K562 (cell line): ENCODE measurements around the gene KCTD21. TPM values are rescaled to one million over a fixed set of nuclear protein-coding genes. Genes with fewer than 3 reads are reported as not detected.

Experiments
- ATF1 ChIP-seq, 2 experiments: fragments of 450-650 bp in 1 of 2; IDR thresholded peaks; 2 replicates each; pipeline ENCODE4 v1.6.1; 2016; ENCODE audit warnings: missing compliant biosample characterization in 1 of 2, missing genetic modification characterization in 1 of 2
- CREB1 ChIP-seq, 2 experiments: sonication (generic) in 1 of 2; formaldehyde crosslinking in 1 of 2; IDR thresholded peaks; 2 replicates each; pipeline versions ENCODE4 v1.6.1 to v1.8.0; 2012 to 2022; ENCODE audit warnings: inconsistent platforms in 1 of 2, mild to moderate bottlenecking in 1 of 2, missing genetic modification reagents in 1 of 2, moderate library complexity in 1 of 2
- EHMT2 ChIP-seq: fragments of 450-650 bp; IDR thresholded peaks from 2 replicates; pipeline ENCODE4 v1.6.1; 2018; ENCODE audit warnings: antibody characterized with exemption
- ELF2 ChIP-seq: fragments of 250-450 bp; sonication (Bioruptor Pico); IDR thresholded peaks from 2 replicates; pipeline ENCODE4 v1.5.0; 2021; ENCODE audit warnings: mild to moderate bottlenecking
- EZH2 ChIP-seq: IDR thresholded peaks from 2 replicates; pipeline ENCODE4 v1.6.1; 2012; ENCODE audit warnings: low read depth, mild to moderate bottlenecking, inconsistent platforms, low read length, borderline replicate concordance
- HDAC8 ChIP-seq: fragments of 450-650 bp; IDR thresholded peaks from 2 replicates; pipeline ENCODE4 v1.6.1; 2016; ENCODE audit warnings: mild to moderate bottlenecking, missing genetic modification characterization, moderate library complexity, missing compliant biosample characterization
- HLTF ChIP-seq: fragments of 450-650 bp; IDR thresholded peaks from 2 replicates; pipeline ENCODE4 v1.6.1; 2016
- MTF1 ChIP-seq: fragments of 250-450 bp; sonication (Bioruptor Pico); IDR thresholded peaks from 2 replicates; pipeline ENCODE4 v1.9.0; 2021; ENCODE audit warnings: moderate library complexity, mild to moderate bottlenecking, inconsistent platforms, borderline replicate concordance
- NELFE ChIP-seq: IDR thresholded peaks from 2 replicates; pipeline ENCODE4 v1.6.1; 2011; ENCODE audit warnings: mild to moderate bottlenecking; ENCODE audit not compliant: insufficient read depth, insufficient read length
- NFRKB ChIP-seq: fragments of 450-650 bp; IDR thresholded peaks from 2 replicates; pipeline ENCODE4 v1.6.1; 2016; ENCODE audit warnings: low read depth
- SP1 ChIP-seq: sonication (generic); formaldehyde crosslinking; IDR thresholded peaks from 2 replicates; pipeline ENCODE4 v1.8.1; 2022; ENCODE audit warnings: mild to moderate bottlenecking, missing genetic modification reagents
- TAF9B ChIP-seq: fragments of 450-650 bp; IDR thresholded peaks from 2 replicates; pipeline ENCODE4 v1.6.1; 2018; ENCODE audit warnings: mild to moderate bottlenecking; ENCODE audit not compliant: partially characterized antibody
- XRCC3 ChIP-seq: fragments of 450-650 bp; IDR thresholded peaks from 2 replicates; pipeline ENCODE4 v1.6.1; 2017; ENCODE audit warnings: mild to moderate bottlenecking, moderate library complexity
- ZBTB1 ChIP-seq: sonication (generic); formaldehyde crosslinking; IDR thresholded peaks from 2 replicates; pipeline ENCODE4 v1.8.1; 2023; ENCODE audit warnings: missing genetic modification reagents, low read depth, mild to moderate bottlenecking, borderline replicate concordance
- ZFX ChIP-seq: sonication (generic); formaldehyde crosslinking; IDR thresholded peaks from 2 replicates; pipeline ENCODE4 v1.8.0; 2022; ENCODE audit warnings: mild to moderate bottlenecking, missing genetic modification reagents, moderate library complexity
- ZNF217 ChIP-seq: sonication (generic); formaldehyde crosslinking; IDR thresholded peaks from 2 replicates; pipeline ENCODE4 v1.8.0; 2022; ENCODE audit warnings: mild to moderate bottlenecking, missing genetic modification reagents
- ZNF311 ChIP-seq: fragments of 250-450 bp; sonication (Bioruptor Pico); IDR thresholded peaks from 2 replicates; pipeline ENCODE4 v1.4.0; 2020; ENCODE audit warnings: mild to moderate bottlenecking, moderate library complexity
- ZNF76 ChIP-seq: fragments of 250-450 bp; sonication (Bioruptor Pico); IDR thresholded peaks from 2 replicates; pipeline ENCODE4 v1.4.0; 2020; ENCODE audit warnings: mild to moderate bottlenecking, moderate library complexity, borderline replicate concordance
- ZNF766 ChIP-seq: fragments of 200-800 bp; sonication (Bioruptor generic); conservative IDR thresholded peaks from 2 replicates; pipeline ENCODE4 v1.6.1; 2016; ENCODE audit warnings: missing genetic modification characterization, missing compliant biosample characterization
- polyA plus RNA-seq, 8 experiments: library from polyadenylated mRNA; depleted of rRNA in 4 of 8; stranded (reverse) in 5 of 8; unstranded in 3 of 8; fragments of >200 nt; fragmentation: Nextera tagmentation in 2 of 8; fragmentation: Illumina TruSeq in 1 of 8; extraction: Ambion mirVana in 2 of 8; extraction: Trizol in 1 of 8; gene quantifications; 2 replicates each; pipeline versions ENCODE4 v1.2.1 to v1.2.3, GENCODE V29; 2011 to 2014; ENCODE audit warnings: inconsistent platforms in 1 of 8, missing spikeins in 1 of 8
- total RNA-seq, 7 experiments: library from RNA; depleted of rRNA in 6 of 7; stranded (reverse); fragments of >200 nt in 6 of 7; fragmentation: Illumina TruSeq in 2 of 7; extraction: Trizol in 2 of 7; gene quantifications; 2 replicates each; pipeline versions ENCODE4 v1.2.1 to v1.2.3, GENCODE V29; 2011 to 2021; ENCODE audit warnings: low replicate concordance in 1 of 7
- TF ChIP-seq, protein P1 (sequence below): fragments of 200-800 bp; sonication (Bioruptor generic); IDR thresholded peaks from 2 replicates; pipeline ENCODE4 v1.6.1; 2017; ENCODE audit warnings: missing genetic modification characterization, missing compliant biosample characterization
- TF ChIP-seq, protein P2 (sequence below): fragments of 250-450 bp; sonication (Bioruptor Pico); IDR thresholded peaks from 2 replicates; pipeline ENCODE4 v1.8.0; 2021; ENCODE audit warnings: borderline replicate concordance, mild to moderate bottlenecking, moderate library complexity; ENCODE audit not compliant: poor library complexity, severe bottlenecking
- TF ChIP-seq, protein P3 (sequence below), 2 experiments: fragments of 250-450 bp in 1 of 2; fragments of 450-650 bp in 1 of 2; sonication (Bioruptor Pico) in 1 of 2; IDR thresholded peaks; 2 replicates each; pipeline versions ENCODE4 v1.6.1 to v1.8.0; 2016 to 2021; ENCODE audit warnings: mild to moderate bottlenecking in 2 of 2, moderate library complexity in 2 of 2, missing compliant biosample characterization in 1 of 2, missing genetic modification characterization in 1 of 2
- TF ChIP-seq, protein P4 (sequence below): fragments of 250-450 bp; sonication (Bioruptor Pico); IDR thresholded peaks from 2 replicates; pipeline ENCODE4 v1.5.0; 2020; ENCODE audit warnings: mild to moderate bottlenecking, borderline replicate concordance

The KCTD21 gene
- total and polyA plus RNA-seq, 9 of the 15 experiments (the other 6 are each of a cell fraction or from before 2014, with no cell fraction given) = 0.34 to 5.4 (median 1.9) TPM

DNA sequence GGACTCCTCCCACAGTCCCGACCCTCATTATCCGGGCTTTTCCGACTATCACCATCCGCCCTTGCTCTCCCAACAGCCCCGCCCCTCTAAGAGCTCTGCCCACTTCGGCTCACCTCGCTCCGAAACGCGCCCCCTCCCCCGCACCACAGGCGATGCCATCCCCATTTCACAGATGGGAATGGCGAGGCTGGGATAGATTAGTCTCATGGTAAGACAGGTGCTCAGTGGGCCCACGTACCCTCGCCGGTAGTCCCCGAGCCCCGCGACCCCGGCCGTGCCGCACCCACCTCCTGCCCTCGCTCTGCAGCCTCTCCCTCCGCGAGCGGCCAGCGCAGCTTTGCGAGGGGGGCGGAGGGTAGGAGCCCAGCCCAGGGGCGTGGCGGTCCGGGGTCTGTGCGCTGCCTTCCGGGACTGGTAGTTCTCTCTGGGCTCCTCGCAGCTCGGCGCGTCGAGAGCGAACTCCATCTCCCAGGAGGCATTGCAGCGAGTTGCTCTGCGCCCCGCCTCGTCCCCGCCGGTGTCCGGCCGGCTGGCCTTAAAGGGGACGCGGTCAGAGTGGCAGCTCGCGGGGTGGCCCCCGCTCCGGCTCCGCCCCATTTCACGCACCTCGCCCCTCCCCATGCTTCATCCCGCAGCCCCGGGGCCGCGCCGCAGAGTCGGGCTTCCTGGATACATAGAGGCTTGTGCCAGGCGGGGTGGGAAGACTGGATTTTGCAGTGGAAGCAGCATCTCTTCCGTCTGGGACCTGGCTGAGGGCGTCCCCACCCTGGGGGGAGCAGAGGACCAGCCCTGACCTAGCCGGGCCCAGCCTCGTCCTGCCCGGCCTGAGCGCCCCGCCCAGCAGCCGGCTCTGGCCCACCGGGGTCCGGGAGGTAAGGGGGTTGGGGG lies at the start of gene KCTD21, which contains the start of gene USP35 (continued):
- TF ChIP-seq, protein P1, sequence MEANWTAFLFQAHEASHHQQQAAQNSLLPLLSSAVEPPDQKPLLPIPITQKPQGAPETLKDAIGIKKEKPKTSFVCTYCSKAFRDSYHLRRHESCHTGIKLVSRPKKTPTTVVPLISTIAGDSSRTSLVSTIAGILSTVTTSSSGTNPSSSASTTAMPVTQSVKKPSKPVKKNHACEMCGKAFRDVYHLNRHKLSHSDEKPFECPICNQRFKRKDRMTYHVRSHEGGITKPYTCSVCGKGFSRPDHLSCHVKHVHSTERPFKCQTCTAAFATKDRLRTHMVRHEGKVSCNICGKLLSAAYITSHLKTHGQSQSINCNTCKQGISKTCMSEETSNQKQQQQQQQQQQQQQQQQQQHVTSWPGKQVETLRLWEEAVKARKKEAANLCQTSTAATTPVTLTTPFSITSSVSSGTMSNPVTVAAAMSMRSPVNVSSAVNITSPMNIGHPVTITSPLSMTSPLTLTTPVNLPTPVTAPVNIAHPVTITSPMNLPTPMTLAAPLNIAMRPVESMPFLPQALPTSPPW (CRISPR knock-in tag) = peak; percentile 98
- TF ChIP-seq, protein P2, sequence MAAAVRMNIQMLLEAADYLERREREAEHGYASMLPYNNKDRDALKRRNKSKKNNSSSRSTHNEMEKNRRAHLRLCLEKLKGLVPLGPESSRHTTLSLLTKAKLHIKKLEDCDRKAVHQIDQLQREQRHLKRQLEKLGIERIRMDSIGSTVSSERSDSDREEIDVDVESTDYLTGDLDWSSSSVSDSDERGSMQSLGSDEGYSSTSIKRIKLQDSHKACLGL = no peak
- no peak for TF ChIP-seq XRCC3
- TF ChIP-seq HDAC8 (tag) = 0 out of 2 replicates have a peak, but pooled peaks have one; percentile 47
- TF ChIP-seq, protein P3, sequence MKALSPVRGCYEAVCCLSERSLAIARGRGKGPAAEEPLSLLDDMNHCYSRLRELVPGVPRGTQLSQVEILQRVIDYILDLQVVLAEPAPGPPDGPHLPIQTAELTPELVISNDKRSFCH (CRISPR knock-in tag; IDR thresholded peaks at IDR 0.05) = no peak
- TF ChIP-seq, protein P3 (tag; IDR thresholded peaks at IDR 0.05) = peak; percentile 86
- TF ChIP-seq ZNF217 = no peak
- TF ChIP-seq NFRKB = no peak
- TF ChIP-seq, protein P4, sequence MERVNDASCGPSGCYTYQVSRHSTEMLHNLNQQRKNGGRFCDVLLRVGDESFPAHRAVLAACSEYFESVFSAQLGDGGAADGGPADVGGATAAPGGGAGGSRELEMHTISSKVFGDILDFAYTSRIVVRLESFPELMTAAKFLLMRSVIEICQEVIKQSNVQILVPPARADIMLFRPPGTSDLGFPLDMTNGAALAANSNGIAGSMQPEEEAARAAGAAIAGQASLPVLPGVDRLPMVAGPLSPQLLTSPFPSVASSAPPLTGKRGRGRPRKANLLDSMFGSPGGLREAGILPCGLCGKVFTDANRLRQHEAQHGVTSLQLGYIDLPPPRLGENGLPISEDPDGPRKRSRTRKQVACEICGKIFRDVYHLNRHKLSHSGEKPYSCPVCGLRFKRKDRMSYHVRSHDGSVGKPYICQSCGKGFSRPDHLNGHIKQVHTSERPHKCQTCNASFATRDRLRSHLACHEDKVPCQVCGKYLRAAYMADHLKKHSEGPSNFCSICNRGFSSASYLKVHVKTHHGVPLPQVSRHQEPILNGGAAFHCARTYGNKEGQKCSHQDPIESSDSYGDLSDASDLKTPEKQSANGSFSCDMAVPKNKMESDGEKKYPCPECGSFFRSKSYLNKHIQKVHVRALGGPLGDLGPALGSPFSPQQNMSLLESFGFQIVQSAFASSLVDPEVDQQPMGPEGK (CRISPR knock-in tag) = no peak
- no peak for TF ChIP-seq ELF2 (CRISPR knock-in tag)
- peak; percentile 69 for TF ChIP-seq CREB1 (IDR thresholded peaks at IDR 0.05)
- TF ChIP-seq CREB1 (CRISPR knock-in tag; IDR thresholded peaks at IDR 0.05) = peak; percentile 81; the same call in 1 of the 2 replicates
- TF ChIP-seq EHMT2 = no peak
- TF ChIP-seq ZBTB1 = peak; percentile 44; the same call in 1 of the 2 replicates
- TF ChIP-seq HLTF = peak; percentile 88; the same call in 1 of the 2 replicates
- TF ChIP-seq ZNF76 = no peak
- TF ChIP-seq SP1 (CRISPR knock-in tag) = peak; percentile 96
- TF ChIP-seq ATF1 (CRISPR knock-in tag; IDR thresholded peaks at IDR 0.05) = no peak
- peak; percentile 85 for TF ChIP-seq ATF1 (tag; IDR thresholded peaks at IDR 0.05)
- TF ChIP-seq ZNF766 (CRISPR knock-in tag) = peak; percentile 93
- TF ChIP-seq EZH2 = no peak
- peak; percentile 69 for TF ChIP-seq ZFX (CRISPR knock-in tag)
- no peak for TF ChIP-seq ZNF311 (CRISPR knock-in tag)
- TF ChIP-seq MTF1 (CRISPR knock-in tag) = no peak
- TF ChIP-seq TAF9B = no peak
- TF ChIP-seq NELFE = no peak
